Suprapubic skin (tissue), 4 donors: ENCODE results near the gene IL6ST.

Experiments
- CTCF ChIP-seq, 2 donors: fragments of 200-600 bp in 1 of 2; fragments of 450-650 bp in 1 of 2; sonication (generic) in 1 of 2; IDR thresholded peaks; one replicate each; pipeline ENCODE4 v1.5.1; 2016 to 2019; ENCODE audit warnings: antibody characterized with exemption in 2 of 2, mild to moderate bottlenecking in 1 of 2, moderate library complexity in 1 of 2
- EP300 ChIP-seq: sonication (generic); formaldehyde crosslinking; IDR thresholded peaks from one replicate; pipeline ENCODE4 v1.6.1; 2017; ENCODE audit warnings: antibody characterized with exemption
- POLR2A ChIP-seq, 2 donors: fragments of 450-650 bp; IDR thresholded peaks; one replicate each; pipeline ENCODE4 v1.6.1; 2017; ENCODE audit warnings: antibody characterized with exemption in 2 of 2, mild to moderate bottlenecking in 2 of 2, moderate library complexity in 2 of 2
- POLR2AphosphoS5 ChIP-seq, 3 donors: sonication (generic); formaldehyde crosslinking; IDR thresholded peaks; one replicate each; pipeline ENCODE4 v1.6.1; 2017; ENCODE audit warnings: antibody characterized with exemption in 3 of 3

DNA sequence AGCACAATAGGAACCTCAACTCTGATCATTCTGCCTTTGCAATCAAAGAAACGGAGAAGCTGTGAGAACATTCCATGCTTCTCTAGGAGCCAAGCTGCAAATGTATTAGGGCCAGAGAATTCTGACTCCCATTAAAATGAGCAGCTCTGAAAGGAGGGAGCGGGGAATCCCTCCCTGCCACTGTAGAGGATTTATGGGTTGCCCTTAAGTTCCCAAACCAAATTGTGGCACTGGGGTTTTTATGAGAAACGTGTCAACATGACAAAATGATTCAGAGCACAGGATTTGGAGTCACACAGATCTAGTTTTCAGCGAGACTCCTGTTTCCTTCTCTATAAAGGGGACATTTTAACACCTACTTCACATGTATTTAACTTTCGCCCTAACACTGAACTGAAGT lies 1.8 kb downstream of the IL6ST start:
- TF ChIP-seq CTCF (IDR thresholded peaks at IDR 0.05) (no peak), POLR2A (IDR thresholded peaks at IDR 0.05) (peak in 1 of 2 donors; percentile 27), POLR2AphosphoS5 (IDR thresholded peaks at IDR 0.05) (no peak), EP300 (no peak)
